Fibroblast of lung (primary cell): Measurements from ENCODE around the gene PLEKHO2.

Experiments
- CTCF ChIP-seq, 2 donors: IDR thresholded peaks in 1 of 2; conservative IDR thresholded peaks in 1 of 2; 1 replicate in 1 of 2; 2 replicates in 1 of 2; pipeline ENCODE4 v1.5.1; 2011 to 2012; ENCODE audit warnings: low read length in 2 of 2, control low read depth in 1 of 2, inconsistent platforms in 1 of 2, low read depth in 1 of 2, mild to moderate bottlenecking in 1 of 2
- EZH2 ChIP-seq: IDR thresholded peaks from 2 replicates; pipeline ENCODE4 v1.5.1; 2012; ENCODE audit warnings: low read length, control low read depth, mild to moderate bottlenecking; ENCODE audit errors: missing control alignments

DNA sequence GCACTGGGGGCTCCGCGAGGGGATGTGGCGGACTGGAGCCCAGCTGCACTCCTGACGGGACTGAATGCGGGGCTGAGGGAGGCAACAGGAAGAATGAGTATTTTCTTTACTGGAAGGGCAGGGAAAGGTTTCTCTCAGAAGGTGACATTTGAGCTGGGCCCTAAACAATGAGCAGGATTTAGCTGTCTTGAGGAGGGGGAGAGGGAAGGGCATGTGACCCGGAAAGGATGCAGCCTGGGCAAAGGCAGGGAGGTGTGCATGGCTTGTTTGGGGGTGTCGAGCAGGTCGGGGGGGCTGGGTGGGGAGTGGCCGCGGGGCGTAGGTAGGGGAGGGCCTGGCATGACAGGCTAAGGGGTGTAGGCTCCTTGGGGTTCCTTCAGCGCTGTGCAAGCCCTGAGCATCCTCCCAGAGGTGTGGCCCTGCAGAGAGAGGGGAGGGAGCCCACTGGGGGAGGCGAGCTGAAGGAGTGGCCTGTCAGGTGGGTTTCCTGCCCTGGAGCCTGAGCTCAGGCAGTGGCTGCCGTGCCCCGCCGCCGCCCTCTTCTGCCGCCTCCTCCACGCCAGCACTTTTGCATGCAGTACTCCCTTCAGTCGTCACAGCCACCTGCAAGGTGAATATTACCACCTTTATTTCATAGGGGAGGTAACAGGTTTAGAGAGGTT is 52.8 kb downstream of the PLEKHO2 start:
- TF ChIP-seq CTCF (conservative IDR thresholded peaks at IDR 0.05 in 1 of 2, IDR thresholded peaks at IDR 0.05 in 1 of 2; ENCODE audit: low read depth in 1 of 2, low read length in 2 of 2), result no peak
- TF ChIP-seq EZH2, result no peak
